Suprapubic skin (tissue), 4 donors: Measurements from ENCODE around the gene LETM1.

Experiments used
- EP300 ChIP-seq: sonication (generic); formaldehyde crosslinking; IDR thresholded peaks from one replicate; pipeline ENCODE4 v1.6.1; 2017; ENCODE audit warnings: antibody characterized with exemption
- POLR2A ChIP-seq, 2 donors: fragments of 450-650 bp; IDR thresholded peaks; one replicate each; pipeline ENCODE4 v1.6.1; 2017; ENCODE audit warnings: antibody characterized with exemption in 2 of 2, mild to moderate bottlenecking in 2 of 2, moderate library complexity in 2 of 2
- POLR2AphosphoS5 ChIP-seq, 3 donors: sonication (generic); formaldehyde crosslinking; IDR thresholded peaks; one replicate each; pipeline ENCODE4 v1.6.1; 2017; ENCODE audit warnings: antibody characterized with exemption in 3 of 3
- TF ChIP-seq, protein P1 (sequence below), 2 donors: fragments of 200-600 bp in 1 of 2; fragments of 450-650 bp in 1 of 2; sonication (generic) in 1 of 2; IDR thresholded peaks; one replicate each; pipeline ENCODE4 v1.5.1; 2016 to 2019; ENCODE audit warnings: antibody characterized with exemption in 2 of 2, mild to moderate bottlenecking in 1 of 2, moderate library complexity in 1 of 2

DNA sequence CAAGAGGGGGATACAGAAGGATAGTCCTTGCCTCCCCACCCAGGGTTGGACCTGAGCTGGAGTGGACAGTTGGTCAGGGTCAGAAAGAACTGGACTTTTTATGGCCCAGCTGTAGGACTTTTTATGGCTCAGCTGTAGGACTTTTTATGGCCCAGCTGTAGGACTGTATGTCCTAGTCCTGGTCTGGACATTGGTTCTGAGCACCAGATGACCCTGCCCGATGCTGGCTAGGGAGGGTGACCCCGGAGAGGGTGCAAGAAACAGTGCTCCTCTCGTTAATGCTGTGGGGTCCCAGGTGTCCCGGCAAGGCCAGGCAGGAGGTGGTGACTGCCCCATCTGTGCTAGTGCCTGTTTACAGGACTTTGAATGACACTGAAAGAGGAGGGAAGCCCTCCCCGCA is 2.0 kb upstream of the LETM1 start:
- TF ChIP-seq, protein P1, sequence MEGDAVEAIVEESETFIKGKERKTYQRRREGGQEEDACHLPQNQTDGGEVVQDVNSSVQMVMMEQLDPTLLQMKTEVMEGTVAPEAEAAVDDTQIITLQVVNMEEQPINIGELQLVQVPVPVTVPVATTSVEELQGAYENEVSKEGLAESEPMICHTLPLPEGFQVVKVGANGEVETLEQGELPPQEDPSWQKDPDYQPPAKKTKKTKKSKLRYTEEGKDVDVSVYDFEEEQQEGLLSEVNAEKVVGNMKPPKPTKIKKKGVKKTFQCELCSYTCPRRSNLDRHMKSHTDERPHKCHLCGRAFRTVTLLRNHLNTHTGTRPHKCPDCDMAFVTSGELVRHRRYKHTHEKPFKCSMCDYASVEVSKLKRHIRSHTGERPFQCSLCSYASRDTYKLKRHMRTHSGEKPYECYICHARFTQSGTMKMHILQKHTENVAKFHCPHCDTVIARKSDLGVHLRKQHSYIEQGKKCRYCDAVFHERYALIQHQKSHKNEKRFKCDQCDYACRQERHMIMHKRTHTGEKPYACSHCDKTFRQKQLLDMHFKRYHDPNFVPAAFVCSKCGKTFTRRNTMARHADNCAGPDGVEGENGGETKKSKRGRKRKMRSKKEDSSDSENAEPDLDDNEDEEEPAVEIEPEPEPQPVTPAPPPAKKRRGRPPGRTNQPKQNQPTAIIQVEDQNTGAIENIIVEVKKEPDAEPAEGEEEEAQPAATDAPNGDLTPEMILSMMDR (IDR thresholded peaks at IDR 0.05) = no peak
- TF ChIP-seq POLR2A (IDR thresholded peaks at IDR 0.05) (no peak), POLR2AphosphoS5 (IDR thresholded peaks at IDR 0.05) (no peak), EP300 (no peak)
